Measurements from ENCODE around the gene CYLD.

Gene CYLD

GRCh38 chr16:50822671-50823070 lies 80.8 kb downstream of the CYLD start:
- no peak for DNase-seq

- DNase-seq: no peak
Measured at GRCh38 chr16:50826797-50827316, 85.0 kb downstream of the CYLD start.

- DNase-seq: no peak
Measured at GRCh38 chr16:50828164-50828702, 86.3 kb downstream of the CYLD start.

GRCh38 chr16:50830698-50831097 lies 88.8 kb downstream of the CYLD start:
- DNase-seq: no peak

- DNase-seq: no peak
Measured at GRCh38 chr16:50831751-50832150, 89.9 kb downstream of the CYLD start.

- DNase-seq: no peak
Measured at GRCh38 chr16:50833929-50834328, 92.0 kb downstream of the CYLD start.

- DNase-seq: no peak
Measured at GRCh38 chr16:50834701-50835100, 92.8 kb downstream of the CYLD start.

- DNase-seq: no peak
Measured at GRCh38 chr16:50835358-50836060, 93.6 kb downstream of the CYLD start.

GRCh38 chr16:50836121-50836621 lies 94.3 kb downstream of the CYLD start:
- no peak for DNase-seq

- DNase-seq: no peak
Measured at GRCh38 chr16:50837324-50837723, 95.4 kb downstream of the CYLD start.

GRCh38 chr16:50838165-50838564 lies 96.3 kb downstream of the CYLD start:
- DNase-seq: no peak

GRCh38 chr16:50838885-50839284 lies 97.0 kb downstream of the CYLD start:
- no peak for DNase-seq

- no peak for DNase-seq
Measured at GRCh38 chr16:50839356-50839755, 97.5 kb downstream of the CYLD start.

GRCh38 chr16:50839920-50840729 lies 98.2 kb downstream of the CYLD start:
- no peak for DNase-seq

GRCh38 chr16:50841081-50841886 lies 99.4 kb downstream of the CYLD start:
- no peak for DNase-seq

GRCh38 chr16:50842013-50842505 lies 100.2 kb downstream of the CYLD start:
- no peak for DNase-seq

GRCh38 chr16:50842589-50842988 lies 100.7 kb downstream of the CYLD start:
- DNase-seq: no peak

- DNase-seq: no peak
Measured at GRCh38 chr16:50844840-50845239, 103.0 kb downstream of the CYLD start.

GRCh38 chr16:50845296-50845695 lies 103.4 kb downstream of the CYLD start:
- no peak for DNase-seq

GRCh38 chr16:50846511-50846910 lies 104.6 kb downstream of the CYLD start:
- DNase-seq: no peak

GRCh38 chr16:50847166-50847565 lies 105.3 kb downstream of the CYLD start:
- DNase-seq: no peak

GRCh38 chr16:50848755-50849514 lies 107.0 kb downstream of the CYLD start:
- no peak for DNase-seq
